ENCODE results near the gene PDE4B.

DNA sequence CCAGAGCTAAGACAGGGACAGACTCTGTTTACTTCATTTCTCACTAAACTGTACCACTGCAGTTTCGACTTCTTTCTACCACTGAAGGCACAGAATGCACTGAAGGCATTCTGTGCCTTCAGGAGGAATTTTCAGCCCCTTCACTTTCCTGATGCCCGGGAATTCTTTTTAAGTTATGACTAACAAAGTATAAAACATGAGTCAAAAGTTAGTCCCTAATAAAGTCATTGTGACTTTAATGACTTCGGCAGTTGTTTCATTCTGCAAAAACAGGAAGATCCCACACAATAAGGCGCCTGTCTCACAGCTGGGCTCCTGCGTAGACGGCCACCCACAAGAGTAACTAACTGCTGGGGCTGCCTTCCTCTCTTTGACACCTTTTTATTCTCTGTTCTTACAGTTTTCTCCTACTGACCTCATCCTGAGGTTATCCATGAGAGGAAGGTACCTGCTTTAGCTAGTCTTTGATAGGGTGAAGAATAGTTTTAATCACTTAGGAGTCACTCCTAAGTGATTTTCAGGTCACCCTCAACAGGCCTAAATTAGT lies 557.4 kb downstream of the PDE4B start:
- TF ChIP-seq CTCF (IDR thresholded peaks at IDR 0.05): no peak
- TF ChIP-seq POLR2A (IDR thresholded peaks at IDR 0.05): peak in 1 of 4 donors; percentile 36

All from esophagus squamous epithelium (tissue), 4 donors.